Uterus (tissue), 2 donors: ENCODE measurements around the gene RUBCNL.

Experiments used
- POLR2A ChIP-seq, 2 donors: fragments of 450-650 bp; IDR thresholded peaks; one replicate each; pipeline ENCODE4 v1.6.1; 2016; ENCODE audit warnings: antibody characterized with exemption in 2 of 2, mild to moderate bottlenecking in 1 of 2, moderate library complexity in 1 of 2
- TF ChIP-seq, protein P1 (sequence below), 4 experiments: fragments of 200-600 bp in 2 of 4; fragments of 450-650 bp in 2 of 4; sonication (generic) in 2 of 4; IDR thresholded peaks; one replicate each; pipeline ENCODE4 v1.5.1; 2016 to 2019; ENCODE audit warnings: antibody characterized with exemption in 4 of 4, mild to moderate bottlenecking in 2 of 4, moderate library complexity in 1 of 4

DNA sequence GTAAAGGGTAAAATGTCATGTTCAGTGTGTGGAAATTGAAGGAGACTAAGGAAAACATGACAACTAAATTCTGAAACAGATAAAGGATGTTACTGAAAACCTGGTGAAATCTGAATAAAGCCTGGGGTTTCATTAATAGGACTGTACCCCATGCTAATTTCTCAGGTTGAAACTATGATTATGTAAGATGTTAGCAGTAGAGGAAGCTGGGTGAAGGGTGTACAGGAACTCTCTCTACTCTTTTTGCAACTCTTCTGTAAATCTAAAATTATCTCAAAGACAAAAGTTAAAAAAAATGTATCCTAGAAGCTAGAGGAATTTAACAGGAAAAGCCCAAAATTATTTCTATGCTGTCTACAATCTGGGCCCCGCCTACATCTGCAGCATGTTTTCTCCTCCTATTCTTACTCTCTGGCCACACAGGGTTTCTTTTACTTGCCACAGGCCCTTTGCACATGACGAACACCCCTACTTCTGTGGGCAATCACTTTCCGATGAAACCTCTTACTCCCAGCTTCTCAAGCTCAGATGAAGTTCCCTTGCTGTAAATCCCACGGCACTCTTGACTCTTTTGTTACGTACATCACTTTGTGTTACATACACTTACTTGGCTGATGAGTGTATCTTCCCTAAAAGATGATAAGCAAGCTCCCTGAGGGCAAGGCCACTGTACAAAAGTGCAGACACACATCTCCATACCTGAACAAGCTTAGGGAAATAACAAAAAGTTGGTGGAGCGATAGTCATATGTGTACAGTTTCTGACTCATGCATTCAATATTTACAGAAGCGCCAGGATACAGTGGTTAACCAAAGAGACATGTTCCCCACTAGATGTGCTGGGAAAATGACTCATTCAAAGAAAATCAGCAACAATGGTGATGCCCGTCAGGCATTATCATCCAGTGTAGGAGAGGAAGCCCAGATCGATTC is 32.6 kb downstream of the RUBCNL start:
- TF ChIP-seq, protein P1, sequence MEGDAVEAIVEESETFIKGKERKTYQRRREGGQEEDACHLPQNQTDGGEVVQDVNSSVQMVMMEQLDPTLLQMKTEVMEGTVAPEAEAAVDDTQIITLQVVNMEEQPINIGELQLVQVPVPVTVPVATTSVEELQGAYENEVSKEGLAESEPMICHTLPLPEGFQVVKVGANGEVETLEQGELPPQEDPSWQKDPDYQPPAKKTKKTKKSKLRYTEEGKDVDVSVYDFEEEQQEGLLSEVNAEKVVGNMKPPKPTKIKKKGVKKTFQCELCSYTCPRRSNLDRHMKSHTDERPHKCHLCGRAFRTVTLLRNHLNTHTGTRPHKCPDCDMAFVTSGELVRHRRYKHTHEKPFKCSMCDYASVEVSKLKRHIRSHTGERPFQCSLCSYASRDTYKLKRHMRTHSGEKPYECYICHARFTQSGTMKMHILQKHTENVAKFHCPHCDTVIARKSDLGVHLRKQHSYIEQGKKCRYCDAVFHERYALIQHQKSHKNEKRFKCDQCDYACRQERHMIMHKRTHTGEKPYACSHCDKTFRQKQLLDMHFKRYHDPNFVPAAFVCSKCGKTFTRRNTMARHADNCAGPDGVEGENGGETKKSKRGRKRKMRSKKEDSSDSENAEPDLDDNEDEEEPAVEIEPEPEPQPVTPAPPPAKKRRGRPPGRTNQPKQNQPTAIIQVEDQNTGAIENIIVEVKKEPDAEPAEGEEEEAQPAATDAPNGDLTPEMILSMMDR (IDR thresholded peaks at IDR 0.05): no peak
- no peak for TF ChIP-seq POLR2A (IDR thresholded peaks at IDR 0.05)
